ENCODE results near the gene AGBL1.

GRCh38 chr15:86756688-86757087 lies 677.0 kb downstream of the AGBL1 start:
- TF ChIP-seq CTCF (conservative IDR thresholded peaks at IDR 0.05; ENCODE audit: low read depth, low read length) (0 out of 2 replicates have a peak, but pooled peaks have one; percentile 14), EZH2 (IDR thresholded peaks at IDR 0.05; ENCODE audit: borderline replicate concordance, low read depth, low read length, poor library complexity, severe bottlenecking) (no peak)
